Fibroblast of lung (primary cell): Measurements from ENCODE around the gene LCA5L.

Source experiments
- EZH2 ChIP-seq: IDR thresholded peaks from 2 replicates; pipeline ENCODE4 v1.5.1; 2012; ENCODE audit warnings: low read length, control low read depth, mild to moderate bottlenecking; ENCODE audit errors: missing control alignments
- TF ChIP-seq, protein P1 (sequence below), 2 donors: IDR thresholded peaks in 1 of 2; conservative IDR thresholded peaks in 1 of 2; 1 replicate in 1 of 2; 2 replicates in 1 of 2; pipeline ENCODE4 v1.5.1; 2011 to 2012; ENCODE audit warnings: low read length in 2 of 2, control low read depth in 1 of 2, inconsistent platforms in 1 of 2, low read depth in 1 of 2, mild to moderate bottlenecking in 1 of 2

DNA sequence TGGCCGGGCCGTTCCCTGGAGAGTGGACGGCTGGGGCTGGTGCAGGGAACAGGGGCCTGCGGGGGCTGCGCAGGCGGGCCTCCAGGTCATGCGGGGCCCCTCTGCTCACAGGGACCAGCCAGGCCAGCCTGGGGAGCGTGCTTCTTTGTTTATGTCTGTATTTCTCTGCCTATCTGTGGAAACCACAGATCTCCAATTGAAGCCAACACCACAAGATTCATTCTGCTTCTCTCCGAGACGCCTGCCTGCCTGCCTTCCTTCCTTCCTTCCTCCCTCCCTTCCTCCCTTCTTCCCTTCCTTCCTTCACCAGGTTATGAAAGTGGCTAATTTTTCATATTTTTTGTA lies 56.8 kb downstream of the LCA5L start:
- TF ChIP-seq, protein P1, sequence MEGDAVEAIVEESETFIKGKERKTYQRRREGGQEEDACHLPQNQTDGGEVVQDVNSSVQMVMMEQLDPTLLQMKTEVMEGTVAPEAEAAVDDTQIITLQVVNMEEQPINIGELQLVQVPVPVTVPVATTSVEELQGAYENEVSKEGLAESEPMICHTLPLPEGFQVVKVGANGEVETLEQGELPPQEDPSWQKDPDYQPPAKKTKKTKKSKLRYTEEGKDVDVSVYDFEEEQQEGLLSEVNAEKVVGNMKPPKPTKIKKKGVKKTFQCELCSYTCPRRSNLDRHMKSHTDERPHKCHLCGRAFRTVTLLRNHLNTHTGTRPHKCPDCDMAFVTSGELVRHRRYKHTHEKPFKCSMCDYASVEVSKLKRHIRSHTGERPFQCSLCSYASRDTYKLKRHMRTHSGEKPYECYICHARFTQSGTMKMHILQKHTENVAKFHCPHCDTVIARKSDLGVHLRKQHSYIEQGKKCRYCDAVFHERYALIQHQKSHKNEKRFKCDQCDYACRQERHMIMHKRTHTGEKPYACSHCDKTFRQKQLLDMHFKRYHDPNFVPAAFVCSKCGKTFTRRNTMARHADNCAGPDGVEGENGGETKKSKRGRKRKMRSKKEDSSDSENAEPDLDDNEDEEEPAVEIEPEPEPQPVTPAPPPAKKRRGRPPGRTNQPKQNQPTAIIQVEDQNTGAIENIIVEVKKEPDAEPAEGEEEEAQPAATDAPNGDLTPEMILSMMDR (conservative IDR thresholded peaks at IDR 0.05 in 1 of 2, IDR thresholded peaks at IDR 0.05 in 1 of 2; ENCODE audit: low read depth in 1 of 2, low read length in 2 of 2): no peak
- no peak for TF ChIP-seq EZH2
